GM12891 (cell line): ENCODE measurements around the gene NEDD4L.
A peak's percentile ranks its signal among the peaks of the same experiment; 100 is the strongest.

Source experiments
- DNase-seq: peaks from one replicate; pipeline ENCODE4 v3.0.0; 2011; ENCODE audit warnings: low spot score; ENCODE audit not compliant: insufficient read length
- FAIRE-seq: peaks from 2 replicates; lab custom pipeline; 2011; peaks lifted over from hg19 to GRCh38; lab: Jason Lieb, UNC
- PAX5 ChIP-seq: IDR thresholded peaks from 2 replicates; pipeline ENCODE4 v1.6.1; 2011; ENCODE audit warnings: low read length, moderate library complexity, mild to moderate bottlenecking; ENCODE audit not compliant: insufficient read depth, severe bottlenecking
- POLR2A ChIP-seq: IDR thresholded peaks from 2 replicates; pipeline ENCODE4 v1.6.1; 2011; ENCODE audit warnings: low read depth, low read length, control low read depth
- POLR2AphosphoS5 ChIP-seq: IDR thresholded peaks from 2 replicates; pipeline ENCODE4 v1.6.1; 2011; ENCODE audit warnings: low read depth, low read length, control low read depth
- POU2F2 ChIP-seq: IDR thresholded peaks from 2 replicates; pipeline ENCODE4 v1.6.1; 2011; ENCODE audit warnings: low read depth, mild to moderate bottlenecking, control low read depth, low read length, moderate library complexity
- SPI1 ChIP-seq: IDR thresholded peaks from 2 replicates; pipeline ENCODE4 v1.6.1; 2011; ENCODE audit warnings: low read depth, low read length, control low read depth
- TAF1 ChIP-seq: IDR thresholded peaks from 2 replicates; pipeline ENCODE4 v1.6.1; 2011; ENCODE audit warnings: low read depth, low read length, control low read depth

Gene NEDD4L

GRCh38 chr18:58140387-58141325 is 96.6 kb downstream of the NEDD4L start:
- no peak for FAIRE-seq
- no peak for DNase-seq
- no peak for TF ChIP-seq TAF1
- TF ChIP-seq SPI1 = no peak
- TF ChIP-seq POLR2A = no peak
- TF ChIP-seq POLR2AphosphoS5 = no peak
- TF ChIP-seq POU2F2 = no peak
- TF ChIP-seq PAX5 = no peak

DNA sequence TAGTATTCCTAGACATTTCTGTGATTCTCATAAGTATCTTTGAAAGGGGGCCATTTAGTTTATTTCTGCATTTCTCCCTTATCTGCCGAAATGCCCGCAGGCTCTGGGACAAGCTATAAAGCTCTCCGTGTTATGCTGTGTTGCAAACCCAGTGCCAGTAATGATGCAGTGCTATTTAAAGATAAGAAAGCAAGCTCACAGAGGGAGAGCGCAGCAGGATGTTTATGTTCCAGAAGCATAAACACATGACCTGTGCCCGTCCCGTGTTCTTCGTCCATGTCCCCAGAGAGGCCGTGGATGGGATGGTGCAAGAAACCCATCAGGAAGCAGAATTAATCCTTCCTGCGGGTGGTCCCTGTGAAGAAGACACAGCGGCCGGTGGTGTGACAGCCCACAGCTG is 99.4 kb downstream of the NEDD4L start:
- DNase-seq (no peak), FAIRE-seq (no peak)
- no peak for TF ChIP-seq POU2F2

DNA sequence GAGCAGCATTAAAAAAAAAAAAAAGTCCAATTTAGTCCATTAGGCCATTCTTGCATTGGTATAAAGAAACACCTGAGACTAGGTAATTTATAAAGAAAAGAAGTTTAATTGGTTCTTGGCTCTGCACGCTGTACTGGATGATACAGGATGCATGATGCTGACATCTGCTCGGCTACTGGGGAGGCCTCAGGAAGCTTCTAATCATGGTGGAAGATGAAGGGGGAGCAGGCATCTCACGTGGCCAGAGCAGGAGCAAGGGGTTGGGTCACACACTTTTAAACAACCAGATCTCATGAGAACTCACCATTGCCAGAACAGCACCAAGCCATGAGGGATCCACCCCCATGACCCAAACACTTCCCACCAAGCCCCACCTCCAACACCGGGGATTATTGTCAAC is 100.1 kb downstream of the NEDD4L start:
- no peak for DNase-seq
- TF ChIP-seq POLR2A (no peak), POU2F2 (no peak), POLR2AphosphoS5 (no peak), PAX5 (no peak), TAF1 (no peak), SPI1 (no peak)
- FAIRE-seq = no peak

DNA sequence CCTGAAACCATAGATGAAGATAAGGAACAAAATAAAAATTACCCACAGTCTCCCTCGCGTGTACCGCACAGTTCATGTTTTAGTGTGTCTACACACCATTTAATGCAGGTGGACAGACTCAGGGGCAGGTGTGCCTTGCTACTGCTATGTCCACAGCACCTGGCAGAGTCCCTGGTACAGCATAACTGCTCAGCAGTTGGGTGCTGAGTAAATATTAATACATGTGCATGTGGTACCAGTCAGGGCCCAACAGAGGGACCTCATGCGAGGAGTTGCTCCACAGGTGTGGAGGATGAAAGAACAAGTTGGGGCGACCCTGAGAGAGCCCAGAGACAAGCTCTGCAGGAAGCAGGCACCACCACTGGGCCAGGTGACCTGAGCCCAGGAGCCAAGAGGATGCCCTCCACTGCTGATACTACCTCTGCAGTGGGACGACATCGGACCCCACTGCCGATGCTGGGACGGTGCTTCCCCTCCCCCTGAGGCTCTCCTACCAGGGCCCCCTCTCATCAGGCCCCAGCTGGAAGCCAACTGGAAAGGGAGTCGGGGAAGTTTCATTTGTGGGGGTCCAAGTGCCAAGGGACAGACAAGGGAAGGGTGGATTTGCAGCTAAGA is 100.8 kb downstream of the NEDD4L start:
- DNase-seq = no peak
- FAIRE-seq = no peak
- TF ChIP-seq SPI1 (no peak), POLR2A (no peak), TAF1 (no peak)

- TF ChIP-seq TAF1 (no peak), PAX5 (no peak)
- DNase-seq (no peak), FAIRE-seq (peak; percentile 62)
Observed at GRCh38 chr18:58146099-58146498, 102.1 kb downstream of the NEDD4L start.

GRCh38 chr18:58148954-58149471 is 105.0 kb downstream of the NEDD4L start:
- FAIRE-seq = peak; percentile 83
- no peak for DNase-seq
- TF ChIP-seq POU2F2 = no peak
- TF ChIP-seq SPI1 = peak; percentile 53

DNA sequence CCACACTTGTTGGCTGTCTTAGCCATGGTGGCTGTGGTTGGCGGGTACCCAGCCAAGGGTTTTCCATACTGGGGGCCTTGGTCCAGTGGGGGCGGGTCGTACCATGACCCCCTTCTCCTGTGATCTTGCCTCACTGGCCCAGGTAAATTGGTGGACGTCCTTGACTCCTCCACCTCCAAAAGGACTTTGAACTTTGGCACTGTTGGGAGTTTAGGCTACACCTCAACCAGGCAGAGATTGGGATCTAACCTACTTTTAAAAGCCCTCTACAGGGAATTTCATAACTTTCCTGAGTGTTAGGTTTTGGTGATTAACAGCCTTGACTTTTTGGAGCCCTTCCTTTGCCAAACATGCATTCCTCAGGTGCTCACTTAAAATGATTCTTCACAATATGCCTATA is 106.7 kb downstream of the NEDD4L start:
- FAIRE-seq = no peak
- DNase-seq = no peak
- TF ChIP-seq PAX5 (no peak), POU2F2 (no peak), POLR2A (no peak), TAF1 (no peak), SPI1 (no peak), POLR2AphosphoS5 (no peak)

GRCh38 chr18:58152216-58152615 is 108.2 kb downstream of the NEDD4L start:
- DNase-seq (no peak), FAIRE-seq (no peak)
- TF ChIP-seq TAF1 (no peak), PAX5 (no peak), POU2F2 (no peak), POLR2AphosphoS5 (no peak), SPI1 (no peak), POLR2A (no peak)

- TF ChIP-seq PAX5 (no peak), SPI1 (no peak), TAF1 (no peak), POU2F2 (no peak), POLR2AphosphoS5 (no peak), POLR2A (no peak)
- FAIRE-seq (no peak), DNase-seq (no peak)
Observed at GRCh38 chr18:58152891-58153290, 108.9 kb downstream of the NEDD4L start.

DNA sequence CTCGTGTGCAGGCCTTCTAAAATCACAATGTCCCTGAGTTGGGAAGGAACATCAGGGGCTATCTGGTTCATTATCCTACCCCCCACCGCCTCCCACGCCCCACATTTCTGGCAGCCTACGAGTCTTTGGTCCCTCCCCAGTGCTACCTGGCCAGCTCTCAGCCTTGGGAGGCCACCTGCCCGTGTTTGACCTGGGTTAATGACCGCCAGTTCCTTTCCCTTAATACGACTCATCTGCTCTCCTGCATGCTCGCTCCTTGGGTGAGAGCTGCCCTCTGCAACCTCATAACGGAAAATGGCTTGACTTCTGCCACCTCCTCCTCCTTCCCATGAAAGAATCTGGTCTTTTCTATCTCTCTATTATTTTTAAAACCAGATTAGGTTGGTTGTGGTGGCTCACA is 112.5 kb downstream of the NEDD4L start:
- DNase-seq (no peak), FAIRE-seq (no peak)
- TF ChIP-seq SPI1 = no peak
- no peak for TF ChIP-seq PAX5
- TF ChIP-seq POLR2A = no peak
- TF ChIP-seq TAF1 = no peak
- TF ChIP-seq POLR2AphosphoS5 = no peak
- TF ChIP-seq POU2F2 = no peak
